K562 (cell line): ENCODE data around the gene CNTRL. TPM values are rescaled to one million over a fixed set of nuclear protein-coding genes. Genes with fewer than 3 reads are reported as not detected.
A peak's percentile ranks its signal among the peaks of the same experiment; 100 is the strongest.

ENCODE experiments used
- CBX3 ChIP-seq, 2 experiments: IDR thresholded peaks; 1 replicate in 1 of 2; 2 replicates in 1 of 2; pipeline ENCODE4 v1.6.1; 2012; ENCODE audit warnings: inconsistent platforms in 2 of 2, low read length in 2 of 2, borderline replicate concordance in 1 of 2, control low read depth in 1 of 2
- DPF2 ChIP-seq: fragments of 450-650 bp; IDR thresholded peaks from 2 replicates; pipeline ENCODE4 v1.6.1; 2016
- ELF1 ChIP-seq: fragments of 200-800 bp; sonication (Bioruptor generic); IDR thresholded peaks from 2 replicates; pipeline ENCODE4 v1.6.1; 2016; ENCODE audit warnings: missing genetic modification characterization, missing compliant biosample characterization
- FOXK2 ChIP-seq, 2 experiments: fragments of 450-650 bp; IDR thresholded peaks in 1 of 2; conservative IDR thresholded peaks in 1 of 2; 2 replicates each; pipeline ENCODE4 v1.6.1; 2016; ENCODE audit warnings: low read depth in 2 of 2, mild to moderate bottlenecking in 1 of 2
- KDM1A ChIP-seq, 2 experiments: fragments of 450-650 bp; IDR thresholded peaks; 2 replicates each; pipeline ENCODE4 v1.6.1; 2016; ENCODE audit warnings: mild to moderate bottlenecking in 2 of 2
- PRDM10 ChIP-seq: fragments of 450-650 bp; IDR thresholded peaks from 2 replicates; pipeline ENCODE4 v1.6.1; 2018; ENCODE audit not compliant: partially characterized antibody
- TRIM28 ChIP-seq: fragments of 450-650 bp; IDR thresholded peaks from 2 replicates; pipeline ENCODE4 v1.6.1; 2017
- YY1 ChIP-seq, 3 experiments: IDR thresholded peaks; 2 replicates each; pipeline ENCODE4 v1.6.1; 2011; ENCODE audit warnings: low read length in 2 of 3, mild to moderate bottlenecking in 2 of 3, moderate library complexity in 2 of 3, borderline replicate concordance in 1 of 3, control low read depth in 1 of 3, low read depth in 1 of 3; ENCODE audit not compliant: insufficient read depth in 3 of 3, insufficient replicate concordance in 2 of 3, control insufficient read depth in 1 of 3, insufficient read length in 1 of 3; ENCODE audit errors: extremely low read depth in 1 of 3
- ZFX ChIP-seq: sonication (generic); formaldehyde crosslinking; IDR thresholded peaks from 2 replicates; pipeline ENCODE4 v1.8.0; 2022; ENCODE audit warnings: mild to moderate bottlenecking, missing genetic modification reagents, moderate library complexity
- ZNF124 ChIP-seq: sonication (generic); formaldehyde crosslinking; IDR thresholded peaks from 2 replicates; pipeline ENCODE4 v1.8.1; 2022; ENCODE audit warnings: missing genetic modification reagents
- ZNF24 ChIP-seq: fragments of 450-650 bp; IDR thresholded peaks from 2 replicates; pipeline ENCODE4 v1.6.1; 2016
- ZNF512 ChIP-seq: IDR thresholded peaks from 2 replicates; pipeline ENCODE4 v1.6.1; 2016; ENCODE audit warnings: missing genetic modification characterization, missing compliant biosample characterization
- polyA plus RNA-seq, 8 experiments: library from polyadenylated mRNA; depleted of rRNA in 4 of 8; stranded (reverse) in 5 of 8; unstranded in 3 of 8; fragments of >200 nt; fragmentation: Nextera tagmentation in 2 of 8; fragmentation: Illumina TruSeq in 1 of 8; extraction: Ambion mirVana in 2 of 8; extraction: Trizol in 1 of 8; gene quantifications; 2 replicates each; pipeline versions ENCODE4 v1.2.1 to v1.2.3, GENCODE V29; 2011 to 2014; ENCODE audit warnings: inconsistent platforms in 1 of 8, missing spikeins in 1 of 8
- total RNA-seq, 7 experiments: library from RNA; depleted of rRNA in 6 of 7; stranded (reverse); fragments of >200 nt in 6 of 7; fragmentation: Illumina TruSeq in 2 of 7; extraction: Trizol in 2 of 7; gene quantifications; 2 replicates each; pipeline versions ENCODE4 v1.2.1 to v1.2.3, GENCODE V29; 2011 to 2021; ENCODE audit warnings: low replicate concordance in 1 of 7
- TF ChIP-seq, protein P1 (sequence below): IDR thresholded peaks from 3 replicates; pipeline ENCODE4 v1.6.1; 2011; ENCODE audit warnings: borderline replicate concordance, mild to moderate bottlenecking; ENCODE audit not compliant: insufficient read length, insufficient read depth
- TF ChIP-seq, protein P2 (sequence below): fragments of 450-650 bp; IDR thresholded peaks from 2 replicates; pipeline ENCODE4 v1.6.1; 2016; ENCODE audit warnings: missing biosample characterization, missing genetic modification characterization
- TF ChIP-seq, protein P3 (sequence below), 2 experiments: fragments of 250-450 bp in 1 of 2; fragments of 450-650 bp in 1 of 2; sonication (Bioruptor Pico) in 1 of 2; IDR thresholded peaks; 2 replicates each; pipeline versions ENCODE4 v1.6.1 to v1.8.0; 2016 to 2021; ENCODE audit warnings: mild to moderate bottlenecking in 2 of 2, moderate library complexity in 2 of 2, missing compliant biosample characterization in 1 of 2, missing genetic modification characterization in 1 of 2

Gene CNTRL
- total and polyA plus RNA-seq, 9 of the 15 experiments (the other 6 are each of a cell fraction or from before 2014, with no cell fraction given), result 9.2 to 28.9 (median 20.5) TPM

DNA sequence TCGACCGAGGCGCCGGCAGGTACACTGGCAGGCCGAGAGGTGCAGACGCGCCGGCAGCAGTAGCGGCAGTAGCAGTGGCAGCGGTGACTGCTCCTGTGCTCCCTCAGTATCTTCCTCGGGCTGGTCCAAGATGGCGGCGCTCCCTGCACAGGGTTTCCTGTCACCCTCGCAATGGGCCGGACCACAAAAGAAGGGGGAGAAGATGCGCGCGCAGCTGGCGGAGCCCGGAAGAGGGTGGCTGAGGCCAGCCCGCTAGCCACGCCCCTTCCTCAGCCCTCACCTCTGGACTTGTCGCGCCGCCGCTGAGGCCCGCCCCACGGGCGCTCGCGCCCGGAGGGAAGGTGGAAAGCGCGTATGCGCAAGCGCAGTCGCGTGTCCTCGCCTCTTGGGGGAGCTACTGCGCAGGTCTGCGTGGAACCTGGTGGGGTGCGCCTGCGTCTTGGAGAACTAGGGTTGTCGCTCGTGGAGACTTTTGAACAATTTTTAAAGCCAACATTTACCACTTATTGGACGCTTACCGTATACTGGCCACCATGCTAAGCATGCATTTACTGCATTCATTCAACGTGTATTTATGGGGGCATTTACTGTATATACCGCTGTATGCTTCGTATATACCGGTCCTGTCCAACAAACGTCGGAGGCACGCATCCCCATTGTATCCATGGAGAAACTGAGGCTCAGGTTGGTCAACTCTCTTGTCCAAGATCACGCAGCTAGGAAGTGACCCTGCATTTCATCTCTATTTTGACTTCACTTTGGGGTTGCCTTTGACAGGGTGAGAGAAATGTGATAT, 127.2 kb downstream of the CNTRL start, which contains the start of gene RAB14 (continued):
- TF ChIP-seq, protein P1, sequence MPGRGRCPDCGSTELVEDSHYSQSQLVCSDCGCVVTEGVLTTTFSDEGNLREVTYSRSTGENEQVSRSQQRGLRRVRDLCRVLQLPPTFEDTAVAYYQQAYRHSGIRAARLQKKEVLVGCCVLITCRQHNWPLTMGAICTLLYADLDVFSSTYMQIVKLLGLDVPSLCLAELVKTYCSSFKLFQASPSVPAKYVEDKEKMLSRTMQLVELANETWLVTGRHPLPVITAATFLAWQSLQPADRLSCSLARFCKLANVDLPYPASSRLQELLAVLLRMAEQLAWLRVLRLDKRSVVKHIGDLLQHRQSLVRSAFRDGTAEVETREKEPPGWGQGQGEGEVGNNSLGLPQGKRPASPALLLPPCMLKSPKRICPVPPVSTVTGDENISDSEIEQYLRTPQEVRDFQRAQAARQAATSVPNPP, result no peak
- TF ChIP-seq, protein P2, sequence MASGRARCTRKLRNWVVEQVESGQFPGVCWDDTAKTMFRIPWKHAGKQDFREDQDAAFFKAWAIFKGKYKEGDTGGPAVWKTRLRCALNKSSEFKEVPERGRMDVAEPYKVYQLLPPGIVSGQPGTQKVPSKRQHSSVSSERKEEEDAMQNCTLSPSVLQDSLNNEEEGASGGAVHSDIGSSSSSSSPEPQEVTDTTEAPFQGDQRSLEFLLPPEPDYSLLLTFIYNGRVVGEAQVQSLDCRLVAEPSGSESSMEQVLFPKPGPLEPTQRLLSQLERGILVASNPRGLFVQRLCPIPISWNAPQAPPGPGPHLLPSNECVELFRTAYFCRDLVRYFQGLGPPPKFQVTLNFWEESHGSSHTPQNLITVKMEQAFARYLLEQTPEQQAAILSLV, result no peak
- TF ChIP-seq TRIM28 (0 out of 2 replicates have a peak, but pooled peaks have one; percentile 57), ZFX (CRISPR knock-in tag) (peak; percentile 27; the same call in 1 of the 2 replicates), ELF1 (tag) (peak; percentile 91), DPF2 (0 out of 2 replicates have a peak, but pooled peaks have one; percentile 19), FOXK2 (conservative IDR thresholded peaks at IDR 0.05 in 1 of 2, IDR thresholded peaks at IDR 0.05 in 1 of 2; ENCODE audit: low read depth in 2 of 2) (peak in 1 of 2 experiments; percentile 81; a peak in 3 of 4 replicates), ZNF124 (CRISPR knock-in tag) (no peak), YY1 (IDR thresholded peaks at IDR 0.05; ENCODE audit: borderline replicate concordance in 1 of 3, control insufficient read depth in 1 of 3, extremely low read depth in 1 of 3, insufficient read depth in 3 of 3, insufficient read length in 1 of 3, insufficient replicate concordance in 2 of 3, low read depth in 1 of 3, low read length in 2 of 3) (peak; percentile 88 to 97 (median 97)), CBX3 (IDR thresholded peaks at IDR 0.05; ENCODE audit: borderline replicate concordance in 1 of 2, low read length in 2 of 2) (peak in 1 of 2 experiments; percentile 73; a peak in 1 of 3 replicates), ZNF24 (peak; percentile 88), KDM1A (IDR thresholded peaks at IDR 0.05) (peak in 1 of 2 experiments; percentile 60; a peak in 3 of 4 replicates), PRDM10 (peak; percentile 97), ZNF512 (no peak)
- TF ChIP-seq, protein P3, sequence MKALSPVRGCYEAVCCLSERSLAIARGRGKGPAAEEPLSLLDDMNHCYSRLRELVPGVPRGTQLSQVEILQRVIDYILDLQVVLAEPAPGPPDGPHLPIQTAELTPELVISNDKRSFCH (CRISPR knock-in tag; IDR thresholded peaks at IDR 0.05), result no peak
- TF ChIP-seq, protein P3 (tag; IDR thresholded peaks at IDR 0.05), result no peak
